ENCODE results near the gene PHAF1. TPM values are rescaled to one million over a fixed set of nuclear protein-coding genes. Genes with fewer than 3 reads are reported as not detected.

The PHAF1 gene
- total and polyA plus RNA-seq, 2 donors (not counting 1 experiment from before 2014, with no cell fraction given): 18.8 to 20.7 TPM

DNA sequence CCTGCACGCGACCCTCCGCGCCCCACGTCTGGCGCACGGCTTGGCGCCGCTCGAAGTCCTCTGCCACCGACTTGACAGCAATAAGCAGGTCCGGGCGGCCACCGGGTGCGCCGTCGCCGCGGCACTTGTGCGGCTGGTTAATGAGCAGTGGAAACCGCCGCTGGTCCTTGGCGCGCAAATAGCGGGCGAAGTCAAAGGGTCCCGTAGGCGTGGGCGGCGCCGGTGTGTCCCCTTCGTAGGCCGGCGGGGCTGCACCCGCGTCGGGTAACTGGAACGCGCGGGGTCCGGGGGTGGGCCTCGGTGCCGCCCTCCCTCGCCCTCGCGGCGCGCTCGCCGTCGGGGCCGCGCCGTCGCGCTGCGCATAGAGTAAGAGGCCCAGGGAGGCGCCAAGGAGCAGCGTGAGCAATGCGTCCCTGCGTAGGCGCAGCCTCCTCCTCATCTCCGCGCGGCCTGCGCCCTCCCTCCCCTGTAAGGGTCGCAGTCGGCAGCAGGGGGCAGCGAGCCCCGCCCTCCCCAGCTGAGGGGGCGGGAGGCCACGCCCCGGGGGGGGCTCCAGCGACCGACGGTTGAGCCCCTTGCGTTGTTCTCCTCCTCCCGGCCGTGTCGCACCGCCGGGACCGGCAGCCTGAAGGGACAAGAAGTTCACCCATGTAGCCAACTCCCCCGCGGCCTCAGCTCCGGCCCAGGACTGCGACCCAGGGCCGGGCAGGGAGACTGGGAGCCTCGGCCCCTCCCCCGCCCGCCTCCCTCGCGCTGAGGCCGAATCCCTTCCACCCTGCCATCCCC, 40.5 kb downstream of the PHAF1 start:
- peaks cover 20% of the 10 kb centered on the region for H3K27me3 Mint-ChIP-seq
- peak overlapping the region; percentile 79 for H3K4me2 ChIP-seq (replicated peaks; ENCODE audit: low read depth, low read length, poor library complexity, severe bottlenecking)

More for the DNA sequence above, 40.5 kb downstream of the PHAF1 start:
- Mint-ChIP-seq H3K4me3 (peak overlapping the region; percentile 73), H3K27ac (no peak overlapping the region), H3K9me3 (ENCODE audit: insufficient read depth) (no peaks in the 10 kb centered on the region), H3K4me1 (peaks cover 21% of the 10 kb centered on the region)
- TF ChIP-seq, protein P1, sequence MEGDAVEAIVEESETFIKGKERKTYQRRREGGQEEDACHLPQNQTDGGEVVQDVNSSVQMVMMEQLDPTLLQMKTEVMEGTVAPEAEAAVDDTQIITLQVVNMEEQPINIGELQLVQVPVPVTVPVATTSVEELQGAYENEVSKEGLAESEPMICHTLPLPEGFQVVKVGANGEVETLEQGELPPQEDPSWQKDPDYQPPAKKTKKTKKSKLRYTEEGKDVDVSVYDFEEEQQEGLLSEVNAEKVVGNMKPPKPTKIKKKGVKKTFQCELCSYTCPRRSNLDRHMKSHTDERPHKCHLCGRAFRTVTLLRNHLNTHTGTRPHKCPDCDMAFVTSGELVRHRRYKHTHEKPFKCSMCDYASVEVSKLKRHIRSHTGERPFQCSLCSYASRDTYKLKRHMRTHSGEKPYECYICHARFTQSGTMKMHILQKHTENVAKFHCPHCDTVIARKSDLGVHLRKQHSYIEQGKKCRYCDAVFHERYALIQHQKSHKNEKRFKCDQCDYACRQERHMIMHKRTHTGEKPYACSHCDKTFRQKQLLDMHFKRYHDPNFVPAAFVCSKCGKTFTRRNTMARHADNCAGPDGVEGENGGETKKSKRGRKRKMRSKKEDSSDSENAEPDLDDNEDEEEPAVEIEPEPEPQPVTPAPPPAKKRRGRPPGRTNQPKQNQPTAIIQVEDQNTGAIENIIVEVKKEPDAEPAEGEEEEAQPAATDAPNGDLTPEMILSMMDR (IDR thresholded peaks at IDR 0.05): peak; percentile 7
- TF ChIP-seq EZH2 (IDR thresholded peaks at IDR 0.05; ENCODE audit: borderline replicate concordance, insufficient read depth, low read depth, low read length, poor library complexity, severe bottlenecking): no peak
- Histone ChIP-seq H2AFZ (ENCODE audit: insufficient read depth, low read depth, low read length, poor library complexity, severe bottlenecking) (peak overlapping the region; percentile 56), H3K36me3 (replicated peaks in 1 of 2; ENCODE audit: control extremely low read depth in 1 of 2, control insufficient read depth in 1 of 2, extremely low read depth in 1 of 2, insufficient read depth in 2 of 2, low read length in 1 of 2) (peaks cover 0 to 32% of the 10 kb centered on the region in 2 experiments), H3K27ac (ENCODE audit: low read length in 2 of 2) (no peak overlapping the region), H3K79me2 (ENCODE audit: control insufficient read depth, insufficient read depth, low read length) (no peaks in the 10 kb centered on the region), H4K20me1 (ENCODE audit: control insufficient read depth, insufficient read depth, low read length, poor library complexity, severe bottlenecking) (peaks cover 16% of the 10 kb centered on the region), H3K4me1 (ENCODE audit: control insufficient read depth in 2 of 2, insufficient read depth in 2 of 2, low read length in 2 of 2) (peaks cover 16 to 17% of the 10 kb centered on the region in 2 donors), H3K9ac (ENCODE audit: low read length) (peak overlapping the region; percentile 52), H3K4me3 (ENCODE audit: control extremely low read depth in 1 of 5, extremely low read depth in 1 of 5, insufficient read depth in 1 of 5, low read depth in 2 of 5, low read length in 4 of 5) (peak overlapping the region in 4 of 5 experiments; percentile 33 to 54 (median 44)), H3K9me3 (ENCODE audit: control extremely low read depth in 1 of 3, control insufficient read depth in 2 of 3, insufficient read depth in 1 of 3, low read length in 2 of 3) (peaks cover 0 to 22% (median 0%) of the 10 kb centered on the region in 3 donors), H3K27me3 (replicated peaks in 1 of 4; ENCODE audit: control extremely low read depth in 1 of 4, control insufficient read depth in 3 of 4, insufficient read depth in 4 of 4, low read length in 3 of 4) (peaks cover 0 to 36% (median 10%) of the 10 kb centered on the region in 4 experiments)
- ChIA-PET POLR2A (interaction anchor here (0.6 kb wide), 1 partner anchor 9 kb away, joined by 3 read pairs; no protein-coding TSS in a partner anchor), CTCF (interaction anchor here (0.6 to 1.5 kb wide), 5 partner anchors 11 to 344 kb away, joined by 3 to 4 read pairs (median 3); partner anchors contain the start of gene CBFB)
- intact Hi-C loops (cut with micrococcal nuclease): no loop called here
- 12% methylated on average over 94 of the region's 94 CpGs for WGBS (ENCODE audit: insufficient coverage)
- ATAC-seq (ENCODE audit: low read depth) (peak; percentile 52), DNase-seq (peak; percentile 55)
